ENCODE data around the gene AHCTF1.
"Not testable (repeated sequence)": the region's sequence is repeated elsewhere in the genome, so short reads cannot be mapped to it uniquely, and the experiment has no call there.

AHCTF1 gene

GRCh38 chr1:246923482-246923881 lies 8.3 kb downstream of the AHCTF1 start:
- no peak for DNase-seq (ENCODE audit: low read depth in 1 of 2, low spot score in 1 of 2)

GRCh38 chr1:246921481-246921880 lies 10.3 kb downstream of the AHCTF1 start:
- DNase-seq (ENCODE audit: low read depth in 1 of 2, low spot score in 1 of 2) = no peak

DNA sequence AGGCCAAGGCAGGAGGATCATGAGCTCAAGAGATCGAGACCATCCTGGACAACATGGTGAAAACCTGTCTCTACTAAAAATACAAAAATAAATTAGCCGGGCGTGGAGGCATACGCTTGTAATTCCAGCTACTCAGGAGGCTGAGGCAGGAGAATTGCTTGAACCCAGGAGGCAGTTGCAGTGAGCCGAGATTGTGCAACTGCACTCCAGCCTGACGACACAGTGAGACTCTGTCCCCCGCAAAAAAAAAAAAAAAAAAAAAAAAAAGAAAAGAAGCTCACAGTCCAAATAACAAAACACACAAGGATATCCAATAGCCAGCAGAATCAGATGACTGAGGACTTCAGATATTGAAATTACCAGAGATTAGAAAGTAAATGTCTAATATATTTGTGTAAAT lies 11.8 kb downstream of the AHCTF1 start:
- no peak for DNase-seq (ENCODE audit: low read depth in 1 of 2, low spot score in 1 of 2)

DNA sequence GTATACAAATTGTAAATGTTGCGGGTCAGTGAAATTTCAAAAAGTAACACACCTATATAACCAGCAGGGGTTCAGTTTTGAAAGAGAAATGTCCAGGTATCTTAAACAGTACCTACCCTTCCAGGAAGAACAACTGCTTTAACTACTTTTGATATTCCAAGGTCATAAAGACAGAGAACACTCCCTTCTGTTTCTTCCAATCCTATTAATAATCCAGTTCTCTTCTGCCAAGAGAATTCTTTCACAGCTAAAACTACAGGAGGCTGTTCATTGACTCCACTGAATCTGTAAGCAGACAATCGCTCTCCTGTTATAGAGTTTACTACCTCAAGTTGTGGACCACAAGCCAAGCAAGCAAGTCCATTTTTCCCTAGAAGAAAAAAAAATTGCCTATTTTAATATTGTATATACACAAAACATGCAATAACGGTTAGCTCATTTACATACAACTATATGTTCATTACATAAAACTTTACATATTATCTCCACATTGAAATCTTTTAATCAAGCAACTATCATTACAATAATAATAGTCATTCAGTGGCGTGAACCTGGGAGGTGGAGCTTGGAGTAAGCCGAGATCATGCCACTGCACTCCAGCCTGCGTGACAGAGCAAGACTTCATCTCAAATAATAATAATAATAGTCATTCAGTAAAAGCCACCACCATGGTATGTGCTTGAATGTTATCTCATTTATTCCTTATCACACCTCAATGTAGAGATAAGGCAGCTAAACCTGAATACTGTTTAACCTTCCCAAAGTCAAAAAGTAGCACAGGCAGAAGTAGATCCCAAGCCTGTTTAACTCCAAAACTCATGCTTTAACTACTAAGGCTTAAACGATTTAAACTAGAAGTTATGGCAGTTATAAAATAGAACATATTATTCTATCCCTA lies 15.5 kb downstream of the AHCTF1 start:
- DNase-seq (ENCODE audit: low read depth in 1 of 2, low spot score in 1 of 2) = not testable (repeated sequence)

DNA sequence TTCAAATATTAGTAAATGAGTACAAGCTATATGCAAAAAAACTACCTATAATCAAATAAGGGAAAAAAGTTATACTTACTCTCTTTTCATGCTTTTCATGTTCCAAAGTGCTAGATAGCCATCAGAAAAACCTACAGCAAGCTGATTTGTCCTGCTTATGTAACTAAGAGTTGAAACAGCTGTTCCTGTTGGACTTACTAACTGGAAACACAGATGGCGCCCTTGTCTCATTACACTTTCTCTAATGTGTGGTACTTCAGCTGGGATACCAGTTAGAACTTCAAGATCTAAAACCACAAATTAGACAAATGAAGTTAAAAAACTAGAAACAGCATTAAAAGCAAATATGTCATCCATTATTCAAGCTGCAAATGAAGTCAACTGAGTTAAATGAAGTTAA lies 24.3 kb downstream of the AHCTF1 start:
- no peak for DNase-seq (ENCODE audit: low read depth in 1 of 2, low spot score in 1 of 2)

GRCh38 chr1:246906833-246907232 lies 24.9 kb downstream of the AHCTF1 start:
- no peak for DNase-seq (ENCODE audit: low read depth in 1 of 2, low spot score in 1 of 2)

DNA sequence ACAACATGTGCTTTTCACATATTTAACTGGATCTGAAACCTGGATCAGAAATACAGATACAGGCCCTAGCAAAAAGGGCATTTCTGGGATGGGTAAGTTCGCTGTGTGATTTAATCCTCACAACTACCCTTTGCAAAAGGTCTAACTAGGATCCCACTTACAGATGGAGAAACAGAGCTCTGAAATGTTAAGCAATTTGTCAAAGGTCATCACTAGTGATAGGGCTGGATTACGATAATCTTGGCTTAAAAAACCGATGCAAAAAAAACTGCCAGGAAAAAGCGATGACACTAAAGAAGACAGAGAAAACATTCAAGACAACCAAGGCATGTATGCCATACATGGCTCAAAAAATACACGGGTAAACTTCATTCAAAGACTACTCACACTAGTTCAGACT lies 29.9 kb downstream of the AHCTF1 start:
- DNase-seq (ENCODE audit: low read depth in 1 of 2, low spot score in 1 of 2) = no peak

DNA sequence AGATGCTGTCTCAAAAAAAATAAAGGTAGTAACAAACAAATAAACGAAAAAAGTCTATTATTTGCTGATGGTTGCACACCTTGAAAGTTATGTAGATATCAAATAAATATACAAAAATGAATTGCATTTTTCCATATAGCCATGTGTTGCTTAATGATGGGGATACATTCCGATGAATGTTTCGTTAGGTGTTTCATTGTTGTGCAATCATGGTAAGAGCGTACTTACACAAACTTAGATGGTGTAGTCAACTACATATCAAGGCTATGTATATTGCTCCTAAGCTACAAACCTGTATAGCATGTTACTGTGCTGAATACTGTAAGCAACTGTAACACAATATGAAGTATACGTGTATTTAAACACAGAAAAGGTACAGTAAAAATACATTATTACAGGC lies 34.4 kb downstream of the AHCTF1 start:
- DNase-seq (ENCODE audit: low read depth in 1 of 2, low spot score in 1 of 2) = no peak

DNA sequence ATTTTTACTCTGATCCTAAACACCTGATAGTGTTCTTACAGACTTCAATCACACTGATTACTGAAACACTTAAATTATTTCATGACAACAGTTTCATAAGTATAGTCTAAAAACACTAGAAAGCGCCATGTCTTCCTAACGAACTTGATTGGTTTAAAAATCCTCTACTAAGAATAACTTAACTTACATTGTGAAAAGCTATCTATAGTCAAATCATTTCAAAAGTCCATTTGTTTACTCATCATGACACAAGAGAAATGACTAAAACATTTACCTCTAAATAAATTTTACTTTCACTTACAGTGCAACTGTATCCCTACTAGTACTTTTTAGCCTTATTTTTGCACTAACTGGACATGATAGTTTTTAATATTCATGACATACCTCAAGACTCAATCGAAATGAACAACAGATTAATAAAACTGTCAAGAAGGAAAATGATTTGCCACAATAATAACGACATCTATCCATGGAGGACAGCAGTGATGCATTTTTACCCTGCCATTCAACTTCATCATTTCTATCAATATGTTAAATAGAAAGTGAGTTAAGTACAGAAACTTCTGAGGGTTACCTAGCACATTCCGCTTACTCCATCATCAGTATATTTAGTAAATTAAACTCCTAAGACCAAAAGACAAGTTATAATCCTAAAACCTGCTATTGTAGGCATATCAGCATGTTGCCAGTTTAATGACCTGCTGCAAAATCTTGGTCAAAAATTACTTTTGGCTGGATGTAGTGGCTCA lies 38.4 kb downstream of the AHCTF1 start:
- DNase-seq (ENCODE audit: low read depth in 1 of 2, low spot score in 1 of 2) = no peak

DNA sequence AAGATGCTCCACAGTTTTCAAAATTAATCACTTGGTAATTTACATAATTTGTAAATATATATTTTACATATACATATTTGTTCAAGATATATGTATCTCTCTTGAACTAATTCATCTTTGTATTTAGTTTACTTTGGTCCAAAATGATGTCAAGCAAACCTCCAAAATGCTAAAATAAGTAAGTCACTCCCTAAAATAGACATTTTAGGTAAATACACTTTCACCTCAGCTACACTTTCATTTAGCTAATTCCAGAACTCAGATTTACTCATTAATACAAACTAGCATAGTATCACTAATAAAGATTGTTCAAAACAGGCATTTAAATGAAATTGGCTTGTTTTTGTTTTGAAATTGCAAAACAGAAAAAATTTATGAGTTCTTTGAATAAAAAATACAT lies 40.6 kb downstream of the AHCTF1 start:
- DNase-seq (ENCODE audit: low read depth in 1 of 2, low spot score in 1 of 2) = no peak

GRCh38 chr1:246888522-246888921 lies 43.2 kb downstream of the AHCTF1 start:
- DNase-seq (ENCODE audit: low read depth in 1 of 2, low spot score in 1 of 2) = no peak

DNA sequence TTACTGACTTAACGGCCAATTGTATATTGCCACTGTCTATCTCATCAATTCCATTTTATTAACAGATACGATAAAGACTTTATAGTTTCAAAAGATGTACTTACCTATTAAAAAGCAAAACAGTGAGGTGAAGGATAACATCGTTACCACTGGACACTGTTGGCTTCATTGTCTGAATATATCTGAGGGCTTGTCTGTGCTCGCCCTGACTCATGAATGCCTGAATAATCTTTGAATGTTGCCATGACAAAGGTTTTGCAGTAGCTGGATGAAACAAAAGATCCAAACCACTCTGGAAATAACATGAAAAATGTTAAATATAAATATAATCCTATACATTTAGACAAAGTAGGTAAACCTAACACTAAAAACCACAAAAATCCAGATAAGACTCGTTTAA lies 46.4 kb downstream of the AHCTF1 start:
- not testable (repeated sequence) for DNase-seq (ENCODE audit: low read depth in 1 of 2, low spot score in 1 of 2)

GRCh38 chr1:246878551-246878950 lies 53.2 kb downstream of the AHCTF1 start:
- no peak for DNase-seq (ENCODE audit: low read depth in 1 of 2, low spot score in 1 of 2)

GRCh38 chr1:246876431-246876830 lies 55.3 kb downstream of the AHCTF1 start:
- no peak for DNase-seq (ENCODE audit: low read depth in 1 of 2, low spot score in 1 of 2)

DNA sequence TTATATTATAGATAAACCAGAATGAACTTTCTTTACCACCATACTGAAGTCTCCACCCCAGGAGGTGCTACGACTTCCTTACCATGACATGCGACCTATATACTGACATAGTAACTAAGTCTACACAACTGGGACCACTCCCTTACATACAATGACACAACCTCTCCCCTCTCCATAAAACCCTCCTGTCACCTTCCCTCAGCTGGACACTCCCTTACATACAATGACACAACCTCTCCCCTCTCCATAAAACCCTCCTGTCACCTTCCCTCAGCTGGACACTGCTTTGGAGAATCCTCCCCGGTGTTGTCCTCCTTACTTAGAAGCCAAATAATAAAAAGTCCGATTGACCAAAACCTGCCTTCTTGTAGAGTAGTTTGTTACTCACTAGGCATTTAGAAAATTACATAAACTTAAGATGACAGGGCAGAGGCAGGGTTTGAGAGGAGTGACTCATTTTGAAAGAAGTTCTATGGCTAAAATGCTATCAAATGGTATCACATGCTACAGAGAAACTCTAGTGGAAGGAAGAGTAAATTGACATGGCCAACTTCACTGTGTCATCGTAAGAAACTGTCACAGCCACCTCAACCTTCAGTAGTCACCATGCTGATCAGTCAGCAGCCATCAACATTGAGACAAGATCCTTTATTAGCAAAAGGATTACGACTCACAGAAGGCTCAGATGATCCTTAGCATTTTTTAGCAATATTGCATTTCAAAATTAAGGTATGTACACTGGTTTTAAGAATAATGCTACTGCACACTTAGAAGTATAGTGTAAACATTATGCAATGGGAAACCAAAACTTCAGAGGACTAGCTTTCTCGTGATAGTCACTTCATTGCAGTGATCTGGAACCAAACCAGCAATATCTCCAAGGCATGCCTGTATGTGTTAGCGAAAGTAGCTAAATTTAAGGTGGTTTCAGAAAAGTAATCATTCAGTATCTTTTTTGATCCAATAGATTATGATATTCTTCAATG lies 56.4 kb downstream of the AHCTF1 start:
- no peak for DNase-seq (ENCODE audit: low read depth in 1 of 2, low spot score in 1 of 2)

DNA sequence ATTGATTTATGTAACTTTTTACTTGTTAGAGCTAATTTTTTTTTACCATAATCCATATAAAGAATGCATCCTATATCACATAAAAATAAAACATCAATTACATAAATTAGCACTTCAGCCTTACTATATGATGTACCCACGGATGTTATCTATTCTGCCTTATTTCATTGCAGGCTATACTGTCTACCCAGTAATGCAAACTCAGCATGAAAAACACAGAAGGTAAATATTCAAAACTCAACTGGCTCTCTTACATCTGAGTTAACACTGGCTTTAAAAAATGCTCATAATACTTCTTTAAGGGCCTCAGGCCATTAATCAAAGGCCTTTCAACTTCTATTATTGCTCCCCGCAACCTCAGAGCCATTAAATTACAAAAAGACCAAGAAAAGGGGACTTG lies 65.8 kb downstream of the AHCTF1 start:
- no peak for DNase-seq (ENCODE audit: low read depth in 1 of 2, low spot score in 1 of 2)

- not testable (repeated sequence) for DNase-seq (ENCODE audit: low read depth in 1 of 2, low spot score in 1 of 2)
Observed at GRCh38 chr1:246863791-246864190, 68.0 kb downstream of the AHCTF1 start.

DNA sequence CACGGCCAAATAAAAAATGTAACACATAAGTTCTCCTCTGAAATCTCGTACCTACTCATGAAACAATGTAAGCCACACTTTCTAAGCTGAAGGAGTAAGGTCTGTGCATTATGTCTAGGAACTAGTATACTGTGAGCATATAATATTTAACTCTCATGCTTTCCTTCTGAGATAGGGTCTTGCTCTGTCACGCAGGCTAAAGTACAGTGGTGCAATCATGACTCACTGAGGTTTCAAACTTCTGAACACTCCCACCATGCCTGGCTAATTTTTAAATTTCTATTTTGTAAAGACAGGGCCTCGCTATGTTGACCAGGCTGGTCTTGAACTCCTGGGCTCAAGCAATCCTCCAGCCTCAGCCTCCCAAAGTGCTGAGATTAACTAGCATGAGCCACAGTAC lies 71.3 kb downstream of the AHCTF1 start:
- DNase-seq (ENCODE audit: low read depth in 1 of 2, low spot score in 1 of 2) = no peak

DNA sequence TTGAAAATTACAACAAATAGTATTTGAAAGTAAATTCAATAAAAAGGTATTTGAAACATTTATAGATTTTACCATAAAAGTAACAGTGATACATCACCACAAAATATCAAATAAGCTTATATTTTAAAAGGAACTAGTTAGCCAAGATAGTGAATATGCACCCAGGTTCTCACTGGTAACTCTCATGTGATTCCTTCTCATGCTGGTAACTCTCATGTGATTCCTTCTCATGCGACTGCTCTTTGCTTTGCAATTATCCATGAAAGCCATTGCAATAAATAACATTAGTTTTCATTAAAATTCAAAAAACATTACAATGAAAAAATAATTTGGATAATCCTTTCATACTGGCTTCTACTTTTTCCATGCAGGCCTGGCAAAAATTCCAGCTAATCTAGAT lies 75.4 kb downstream of the AHCTF1 start:
- DNase-seq (ENCODE audit: low read depth in 1 of 2, low spot score in 1 of 2) = no peak

- not testable (repeated sequence) for DNase-seq (ENCODE audit: low read depth in 1 of 2, low spot score in 1 of 2)
Observed at GRCh38 chr1:246850640-246851039, 81.1 kb downstream of the AHCTF1 start.

GRCh38 chr1:246843876-246844275 lies 87.9 kb downstream of the AHCTF1 start:
- no peak for DNase-seq (ENCODE audit: low read depth in 1 of 2, low spot score in 1 of 2)

Data from activated T-helper 1 cell treated with anti-CD3 and anti-CD28 coated beads, Interleukin-2, amount 50 U/mL, for 16 hours (primary cell).